HG03442 (cell line): ENCODE measurements around the gene TNKS1BP1.
"Not testable (repeated sequence)": the region's sequence is repeated elsewhere in the genome, so short reads cannot be mapped to it uniquely, and the experiment has no call there.

Source experiments
- ATAC-seq: cut with Tn5 transposase; IDR thresholded peaks from one replicate; pipeline ENCODE4 v1.9.1; 2021; ENCODE audit warnings: mild to moderate bottlenecking, moderate library complexity; ENCODE audit not compliant: unreplicated experiment

The TNKS1BP1 gene

GRCh38 chr11:57324886-57325734 lies at the start of gene TNKS1BP1:
Gene TNKS1BP1 (minus strand): TSS chr11:57324952. CDS start chr11:57321885, 3,067 bp downstream.
- ATAC-seq = peak; percentile 86

- ATAC-seq = no peak
Observed at GRCh38 chr11:57373146-57373545, 48.4 kb upstream of the TNKS1BP1 start.

- no peak for ATAC-seq
Observed at GRCh38 chr11:57370941-57371340, 46.2 kb upstream of the TNKS1BP1 start.

GRCh38 chr11:57370251-57370650 lies 45.5 kb upstream of the TNKS1BP1 start:
- no peak for ATAC-seq

- no peak for ATAC-seq
Observed at GRCh38 chr11:57368845-57369232, 44.1 kb upstream of the TNKS1BP1 start.

- no peak for ATAC-seq
Observed at GRCh38 chr11:57368106-57368844, 43.5 kb upstream of the TNKS1BP1 start.

GRCh38 chr11:57364851-57365660 lies 40.3 kb upstream of the TNKS1BP1 start:
- ATAC-seq = no peak

GRCh38 chr11:57363131-57364080 lies 38.7 kb upstream of the TNKS1BP1 start:
- ATAC-seq = no peak

- no peak for ATAC-seq
Observed at GRCh38 chr11:57361926-57362325, 37.2 kb upstream of the TNKS1BP1 start.

GRCh38 chr11:57361420-57361819 lies 36.7 kb upstream of the TNKS1BP1 start:
- ATAC-seq = not testable (repeated sequence)

GRCh38 chr11:57360991-57361390 lies 36.2 kb upstream of the TNKS1BP1 start:
- ATAC-seq = no peak

- no peak for ATAC-seq
Observed at GRCh38 chr11:57359896-57360690, 35.3 kb upstream of the TNKS1BP1 start.

GRCh38 chr11:57359396-57359795 lies 34.6 kb upstream of the TNKS1BP1 start:
- no peak for ATAC-seq

- ATAC-seq = no peak
Observed at GRCh38 chr11:57358991-57359390, 34.2 kb upstream of the TNKS1BP1 start.

GRCh38 chr11:57358543-57358961 lies 33.8 kb upstream of the TNKS1BP1 start:
- no peak for ATAC-seq

- no peak for ATAC-seq
Observed at GRCh38 chr11:57357856-57358255, 33.1 kb upstream of the TNKS1BP1 start.

- no peak for ATAC-seq
Observed at GRCh38 chr11:57357310-57357709, 32.6 kb upstream of the TNKS1BP1 start.

GRCh38 chr11:57356268-57356667 lies 31.5 kb upstream of the TNKS1BP1 start:
- no peak for ATAC-seq

GRCh38 chr11:57354699-57355098 lies 29.9 kb upstream of the TNKS1BP1 start:
- no peak for ATAC-seq
